Measurements from ENCODE around the gene CAT.
A peak's percentile ranks its signal among the peaks of the same experiment; 100 is the strongest.

Gene CAT

DNA sequence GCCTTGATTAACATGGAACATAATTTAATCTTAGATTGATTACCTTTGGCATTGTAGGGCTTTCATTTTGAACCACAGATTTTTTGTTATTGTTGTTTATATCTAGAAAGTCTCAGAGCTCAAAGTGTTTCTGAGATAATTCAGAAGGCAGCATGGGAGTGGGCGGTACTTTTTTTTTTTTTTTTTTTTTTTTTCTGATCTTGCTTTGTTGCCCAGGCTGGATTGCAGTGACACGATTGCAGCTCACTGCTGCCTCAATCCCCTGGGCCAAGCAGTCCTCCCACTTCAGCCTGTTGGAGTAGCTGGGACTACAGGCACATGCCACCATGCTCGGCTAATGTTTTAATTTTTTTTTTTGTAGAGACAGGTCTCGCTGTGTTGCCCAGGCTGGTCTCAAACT is 21.5 kb downstream of the CAT start:
- DNase-seq (ENCODE audit: low read depth): no peak

DNA sequence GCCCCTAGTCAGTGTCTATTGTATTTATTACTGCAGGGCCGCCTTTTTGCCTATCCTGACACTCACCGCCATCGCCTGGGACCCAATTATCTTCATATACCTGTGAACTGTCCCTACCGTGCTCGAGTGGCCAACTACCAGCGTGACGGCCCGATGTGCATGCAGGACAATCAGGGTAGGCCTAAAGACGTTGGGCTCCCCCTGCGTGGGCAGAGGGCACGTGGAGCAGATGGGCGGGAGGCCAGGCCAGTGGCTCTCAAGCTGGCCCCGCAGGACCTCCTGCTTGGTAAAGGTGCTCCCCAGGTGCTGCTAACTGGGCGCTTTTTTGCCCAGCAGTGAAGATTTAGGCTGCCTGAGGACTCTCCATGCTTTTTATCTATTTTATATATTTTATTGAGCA is 22.5 kb downstream of the CAT start:
- no peak for DNase-seq (ENCODE audit: low read depth)

DNA sequence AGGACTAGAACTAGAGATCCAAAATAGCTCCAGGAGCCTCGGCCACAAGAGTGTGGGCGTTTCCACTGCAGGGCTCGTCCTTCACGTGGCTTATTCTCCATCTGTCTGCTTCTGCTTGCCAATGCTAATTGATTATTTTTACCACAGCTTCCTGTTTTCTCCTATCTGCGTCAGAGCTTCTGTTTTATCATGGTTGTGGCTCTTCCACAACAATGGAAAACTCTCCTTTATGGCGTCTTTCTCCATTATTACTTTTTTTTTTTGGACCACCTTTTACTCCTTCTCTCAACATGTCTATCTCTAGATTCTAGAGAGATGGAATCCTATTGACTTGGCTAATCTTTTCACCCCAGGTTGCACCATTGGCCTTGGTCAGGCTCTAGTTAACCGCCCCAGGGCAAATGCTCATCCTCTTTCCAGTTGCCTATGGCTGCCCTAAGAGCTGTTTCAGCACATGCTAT is 25.9 kb downstream of the CAT start:
- no peak for DNase-seq (ENCODE audit: low read depth)

DNA sequence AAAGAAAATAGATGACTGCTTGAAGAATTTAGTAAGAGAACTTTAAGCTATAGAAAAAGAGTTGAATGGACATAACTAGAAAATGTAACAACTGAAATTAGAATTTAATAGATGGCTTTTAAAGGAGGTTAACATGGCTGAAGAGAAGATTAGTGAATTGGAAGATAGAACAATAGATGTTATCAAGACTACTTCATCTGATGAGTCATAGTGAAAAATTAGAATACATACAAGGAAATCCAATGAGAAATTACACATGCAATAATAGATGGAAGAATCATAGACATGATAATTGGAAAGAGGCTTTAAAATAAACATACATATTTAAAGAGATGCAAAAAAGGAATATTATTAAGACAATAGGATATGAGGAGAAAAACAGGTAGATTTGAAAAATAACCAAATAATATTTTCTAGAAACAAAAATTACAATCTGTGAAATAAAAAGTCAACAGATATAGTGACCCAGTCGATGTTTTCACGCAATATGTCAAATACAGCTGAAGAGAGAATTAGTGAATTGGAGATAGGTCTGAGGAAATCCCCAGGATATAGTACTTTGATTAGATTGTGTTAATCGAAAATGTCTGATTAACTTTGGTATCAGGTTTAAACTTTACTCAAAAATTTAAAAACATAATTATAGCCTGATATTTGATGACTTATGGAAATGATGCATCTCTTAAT is 28.2 kb downstream of the CAT start:
- DNase-seq (ENCODE audit: low read depth): no peak

DNA sequence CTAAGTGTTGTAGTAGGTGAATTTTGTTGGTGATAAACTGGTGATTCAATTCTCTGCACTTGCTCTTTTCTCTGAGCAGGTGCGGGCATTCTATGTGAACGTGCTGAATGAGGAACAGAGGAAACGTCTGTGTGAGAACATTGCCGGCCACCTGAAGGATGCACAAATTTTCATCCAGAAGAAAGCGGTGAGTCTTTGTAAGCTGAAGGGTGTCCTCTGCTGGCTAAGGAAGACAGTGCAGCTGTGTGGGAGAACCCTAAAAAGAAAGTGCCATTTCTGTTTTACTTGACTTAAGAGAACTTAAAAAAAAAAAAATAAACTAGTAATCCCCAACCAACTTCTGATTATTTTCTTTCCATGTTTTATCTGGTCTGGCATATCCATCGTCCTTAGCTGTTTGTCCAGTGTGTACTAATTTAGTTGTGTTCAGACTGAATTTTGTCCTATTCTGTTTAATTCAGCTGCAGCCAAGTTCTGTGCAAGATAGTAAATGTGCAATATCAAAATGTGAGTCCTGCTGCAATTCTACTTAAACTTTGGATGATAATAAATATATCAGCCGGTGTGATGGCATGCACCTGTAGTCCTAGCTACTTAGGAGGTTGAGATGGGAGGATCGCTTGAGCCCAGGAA is 29.6 kb downstream of the CAT start:
- peak; percentile 9 for DNase-seq (ENCODE audit: low read depth)

DNA sequence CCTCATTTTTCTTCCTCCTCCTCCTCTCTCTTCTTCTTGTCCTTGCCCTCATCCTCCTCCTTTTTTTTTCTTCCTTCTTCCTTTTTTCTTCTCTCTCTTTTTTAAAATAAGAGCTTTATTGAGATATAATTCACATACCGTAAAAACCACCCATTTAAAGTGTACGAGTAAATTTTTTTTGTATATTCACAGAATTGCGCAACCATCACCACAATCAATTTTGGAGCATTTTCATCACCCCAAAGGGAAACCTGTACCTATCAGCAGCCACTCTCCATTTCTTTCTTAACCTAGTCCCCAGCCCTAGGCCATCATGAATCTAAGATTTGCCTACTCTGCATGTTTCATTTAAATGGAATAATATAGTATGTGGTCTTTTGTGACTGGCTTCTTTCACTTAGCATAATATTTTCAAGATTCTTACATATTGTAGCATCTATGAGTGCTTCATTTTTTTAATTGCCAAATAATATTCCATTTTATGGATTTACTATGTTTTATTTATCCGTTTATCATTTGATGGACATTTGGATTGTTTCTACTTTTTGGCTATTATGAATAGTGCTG is 35.0 kb downstream of the CAT start:
- no peak for DNase-seq (ENCODE audit: low read depth)

DNA sequence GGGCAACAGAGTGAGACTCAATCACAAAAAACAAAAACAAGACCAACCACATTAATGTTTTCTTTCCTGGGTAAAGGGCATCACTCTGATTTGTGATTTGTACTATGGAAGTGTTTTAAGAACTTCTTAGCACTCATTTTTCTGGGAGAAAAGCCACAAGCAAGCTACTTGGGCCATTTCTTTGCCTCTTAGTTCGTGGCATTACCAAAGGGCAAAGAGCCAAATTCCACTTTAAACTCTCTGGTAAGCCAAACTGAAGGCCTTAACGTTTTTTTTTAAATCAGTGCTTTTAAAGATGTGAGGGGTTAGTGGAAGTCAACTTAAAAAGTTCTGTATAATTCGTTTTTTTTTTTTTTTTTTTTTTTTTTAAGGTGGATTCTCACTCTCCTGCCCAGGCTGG is 36.9 kb downstream of the CAT start:
- DNase-seq (ENCODE audit: low read depth): no peak

DNA sequence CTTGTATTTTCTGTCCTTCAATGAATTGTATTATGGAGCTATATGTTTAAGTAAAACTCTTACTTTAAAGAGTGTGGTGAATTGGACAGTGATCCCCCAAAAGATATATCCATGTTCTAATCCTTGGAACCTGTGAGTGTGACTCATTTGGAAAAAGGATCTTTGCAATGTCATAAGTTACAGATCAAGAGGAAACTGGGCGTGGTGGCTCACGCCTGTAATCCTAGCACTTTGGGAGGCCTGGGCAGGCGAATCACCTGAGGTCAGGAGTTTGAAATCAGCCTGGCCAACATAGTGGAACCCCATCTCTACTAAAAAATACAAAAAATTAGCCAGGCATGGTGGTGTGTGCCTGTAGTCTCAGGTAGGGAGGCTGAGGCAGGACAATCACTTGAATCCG is 38.1 kb downstream of the CAT start:
- no peak for DNase-seq (ENCODE audit: low read depth)

DNA sequence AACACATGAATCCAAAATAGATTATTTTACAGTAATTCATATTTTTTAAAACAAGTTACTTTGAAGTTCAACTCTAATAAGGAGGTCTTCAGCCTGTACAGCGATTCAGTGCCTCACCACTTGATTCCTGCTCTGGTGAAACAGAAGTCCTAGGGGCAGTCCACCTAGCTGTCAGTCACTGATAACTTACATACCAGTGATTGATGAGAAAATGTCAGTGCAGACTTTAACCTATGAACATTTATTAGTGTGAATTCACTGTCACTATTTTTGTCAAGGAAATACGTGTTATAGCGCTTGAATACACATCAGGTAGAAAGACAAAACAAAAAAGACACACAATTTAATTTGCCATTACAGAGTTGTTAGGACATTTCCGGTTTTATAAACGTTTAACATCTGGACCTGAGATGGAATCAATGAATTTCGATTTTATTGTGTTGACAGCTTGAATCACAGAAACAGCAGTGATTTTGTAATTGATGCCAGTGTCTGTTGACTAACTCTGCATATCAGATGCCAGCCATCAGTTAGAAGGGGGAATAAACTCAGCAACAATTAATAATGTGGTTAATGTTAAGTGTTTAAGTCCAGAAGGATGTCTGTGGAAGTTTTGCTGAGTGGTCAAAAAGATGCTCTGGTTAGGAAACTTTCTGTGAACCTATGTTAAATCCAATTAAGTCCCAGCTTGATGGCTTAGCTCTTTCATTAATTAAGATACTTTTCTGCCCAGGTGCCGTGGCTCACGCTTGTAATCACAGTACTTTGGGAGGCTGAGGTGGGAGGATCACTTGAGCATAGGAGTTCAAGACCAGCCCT is 40.3 kb downstream of the CAT start:
- no peak for DNase-seq (ENCODE audit: low read depth)

DNA sequence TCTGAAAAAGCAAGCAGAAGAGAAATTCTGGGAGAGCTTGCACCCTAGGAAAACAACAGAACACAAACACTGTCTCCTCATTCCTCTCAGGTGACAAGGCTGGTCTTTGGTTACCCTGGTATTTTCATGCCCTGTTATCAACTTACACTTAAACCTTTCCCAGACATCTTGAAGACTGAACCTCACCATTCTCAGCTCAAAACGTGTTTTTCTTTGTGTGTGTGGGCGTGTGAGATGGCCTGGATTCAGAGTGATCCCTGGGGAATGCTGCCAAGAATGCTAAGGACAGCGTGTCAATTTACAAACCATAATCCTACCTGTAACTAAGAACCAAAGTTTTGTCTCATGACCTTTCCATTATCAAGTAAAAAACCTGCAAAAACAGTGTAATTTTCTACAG is 41.6 kb downstream of the CAT start:
- DNase-seq (ENCODE audit: low read depth): no peak

DNA sequence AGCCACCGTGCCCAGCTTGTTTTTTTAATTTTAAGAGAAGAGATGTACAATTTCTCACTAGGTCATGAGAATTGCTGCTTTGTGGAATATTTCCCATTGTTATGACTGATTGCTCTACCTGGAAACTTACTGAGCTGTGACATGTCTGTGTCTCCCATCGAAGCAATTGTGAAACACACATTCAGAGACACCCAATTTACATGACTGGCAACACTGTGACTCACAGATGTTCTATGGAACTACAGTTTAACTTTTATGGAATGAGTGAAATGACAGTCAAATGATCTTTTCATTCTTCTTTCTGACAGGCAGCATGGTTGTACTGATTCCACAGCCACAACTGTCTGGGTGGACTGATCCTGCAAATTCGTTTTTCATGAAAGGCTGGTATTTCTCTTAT is 42.6 kb downstream of the CAT start:
- DNase-seq (ENCODE audit: low read depth): no peak

DNA sequence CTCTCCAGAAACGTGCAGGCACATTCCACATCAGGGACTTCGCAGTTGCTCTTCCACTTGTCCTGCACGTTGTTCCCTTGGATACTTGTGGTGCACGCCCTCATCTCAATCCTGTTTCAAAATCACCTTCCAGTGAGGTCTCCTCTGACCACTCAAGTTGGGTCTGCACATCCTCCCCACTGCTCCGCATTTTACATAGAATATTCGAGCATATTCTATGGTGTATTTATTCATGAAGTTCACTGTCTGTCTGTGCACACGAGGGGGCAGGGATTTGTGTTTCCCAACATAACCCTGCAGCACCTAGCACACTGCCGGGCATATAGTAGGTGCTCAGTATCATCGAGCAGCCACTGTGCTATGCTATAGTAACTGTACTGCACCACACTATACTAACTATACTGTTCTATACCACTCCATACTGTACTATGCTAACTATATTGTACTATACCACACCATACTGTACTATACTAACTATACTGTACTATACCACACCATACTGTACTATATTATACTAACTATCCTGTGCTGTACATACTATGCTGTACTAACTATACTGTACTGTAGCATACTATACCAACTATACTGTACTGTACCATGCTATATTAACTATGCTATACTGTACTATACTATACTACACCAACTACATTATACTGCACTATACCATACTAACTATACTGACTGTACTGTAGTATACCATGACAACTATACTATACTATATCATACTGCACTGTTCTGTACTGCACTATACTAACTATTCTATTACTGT is 44.6 kb downstream of the CAT start:
- no peak for DNase-seq (ENCODE audit: low read depth)

DNA sequence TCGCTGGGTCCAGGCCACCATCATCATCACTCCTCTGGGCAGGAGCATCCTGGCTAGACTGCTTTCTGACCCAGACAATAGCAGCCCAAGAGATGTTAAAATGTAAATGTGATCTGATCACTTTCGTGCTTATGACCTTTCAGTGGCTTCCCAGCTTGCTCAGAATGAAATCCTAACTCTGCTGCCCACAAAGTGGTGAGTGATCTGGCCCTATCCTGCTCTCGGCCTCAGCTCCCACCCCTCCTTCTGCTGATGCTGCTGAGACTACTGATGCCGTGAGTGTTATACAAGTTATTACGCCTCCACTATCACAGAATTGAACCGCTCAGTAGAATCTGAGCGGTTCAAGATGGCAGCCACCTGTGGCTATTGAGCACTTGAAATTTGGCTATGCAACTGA is 48.7 kb downstream of the CAT start:
- no peak for DNase-seq (ENCODE audit: low read depth)

DNA sequence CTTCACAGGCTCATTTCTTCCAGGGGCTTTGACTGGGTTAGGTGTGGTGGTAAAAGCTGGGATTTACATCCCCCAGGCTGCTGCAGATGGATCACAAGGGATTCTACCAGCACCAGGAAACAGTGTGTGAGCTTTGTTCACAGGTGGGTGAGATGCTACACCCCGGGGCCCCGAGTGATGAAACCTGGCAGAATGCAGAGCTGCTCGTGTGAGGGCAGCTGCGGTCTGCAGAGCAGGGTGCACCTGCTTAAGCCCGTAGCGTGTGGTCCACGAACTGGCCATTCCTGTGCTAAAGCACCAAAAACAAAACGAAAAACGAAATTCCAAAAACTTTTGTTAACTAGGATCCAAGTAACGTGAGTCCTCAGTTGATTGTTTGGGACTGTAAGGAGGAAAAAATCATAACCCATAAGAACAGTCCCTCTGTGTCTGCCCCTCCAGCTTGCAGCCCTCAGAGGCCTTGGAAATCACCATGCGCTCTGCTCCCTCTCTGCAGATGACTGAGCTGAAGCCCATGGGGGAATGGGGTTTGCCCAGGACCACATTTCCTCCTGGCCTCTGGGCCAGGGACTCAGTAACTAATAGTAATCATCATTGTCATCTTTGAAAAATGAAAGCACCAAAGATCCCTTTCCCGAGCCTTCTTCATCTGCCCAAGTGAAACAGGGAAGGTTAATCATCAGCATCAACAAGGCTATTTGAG is 50.3 kb downstream of the CAT start:
- no peak for DNase-seq (ENCODE audit: low read depth)

DNA sequence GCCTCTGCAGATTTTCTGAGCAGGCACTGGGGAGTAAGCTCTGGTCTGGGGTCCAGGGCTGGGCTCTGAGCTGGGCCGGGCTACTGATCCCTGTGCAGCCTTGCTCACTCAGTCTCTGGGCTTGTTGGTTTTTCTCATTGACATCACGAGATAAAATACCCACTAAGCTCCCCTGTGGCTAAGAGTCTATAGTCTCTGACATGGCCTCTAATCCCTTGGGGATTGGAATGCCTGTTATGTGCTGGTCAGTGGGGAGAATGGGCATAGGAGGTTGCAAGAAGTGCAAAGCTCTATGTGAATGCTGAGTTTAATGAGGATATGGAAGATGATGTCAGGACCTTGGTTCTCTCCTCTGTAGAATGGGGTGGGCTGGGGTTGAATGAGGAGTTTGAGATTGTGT is 51.6 kb downstream of the CAT start:
- no peak for DNase-seq (ENCODE audit: low read depth)

DNA sequence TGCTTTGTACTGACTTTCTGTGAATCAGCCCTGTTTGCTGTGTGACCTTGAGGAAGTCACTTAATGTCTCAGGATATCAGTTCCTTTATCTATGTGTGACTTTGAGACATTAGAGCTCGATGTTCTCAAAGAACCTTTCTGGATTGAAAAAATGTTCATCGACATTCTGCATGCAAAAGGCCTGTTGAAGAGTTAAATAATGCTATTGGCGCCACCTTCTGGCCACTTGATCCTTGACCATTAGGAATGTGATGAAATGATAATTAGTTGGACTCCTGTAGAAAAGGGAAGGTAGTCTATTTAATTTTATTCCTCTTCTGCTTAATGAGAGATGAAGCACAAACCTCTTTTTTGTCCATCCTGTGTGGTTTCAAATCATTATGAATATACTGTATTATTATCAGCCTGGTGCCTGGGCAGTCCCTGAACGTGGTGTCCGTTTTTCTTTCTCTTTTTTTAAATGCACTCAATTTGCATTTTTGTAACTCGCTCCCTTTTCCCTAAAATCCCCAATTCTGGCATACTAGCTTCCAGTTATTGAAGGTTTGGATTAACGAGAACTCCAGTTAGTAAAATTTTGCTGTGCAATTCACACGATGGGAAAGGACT is 54.2 kb downstream of the CAT start:
- peak; percentile 10 for DNase-seq (ENCODE audit: low read depth)

DNA sequence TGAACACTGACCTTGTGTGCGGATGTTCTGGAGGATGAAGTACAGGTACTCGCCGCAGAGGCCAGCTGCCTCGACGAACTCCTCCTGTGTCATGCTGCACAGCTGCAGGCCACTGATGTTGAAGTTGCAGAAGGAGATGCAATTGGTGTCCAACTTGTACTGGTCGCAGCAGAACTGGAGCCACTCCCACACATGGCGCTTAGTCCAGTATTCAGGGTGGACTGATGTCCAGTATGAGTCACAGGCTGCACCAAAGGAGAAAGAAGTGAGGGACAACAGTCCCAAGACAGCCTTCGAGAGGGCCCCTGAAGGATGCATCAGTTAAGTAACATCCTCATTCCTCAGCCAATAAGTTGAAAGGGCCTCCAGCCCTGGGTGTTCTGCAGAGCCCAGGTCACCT is 54.7 kb downstream of the CAT start:
- DNase-seq (ENCODE audit: low read depth): no peak

DNA sequence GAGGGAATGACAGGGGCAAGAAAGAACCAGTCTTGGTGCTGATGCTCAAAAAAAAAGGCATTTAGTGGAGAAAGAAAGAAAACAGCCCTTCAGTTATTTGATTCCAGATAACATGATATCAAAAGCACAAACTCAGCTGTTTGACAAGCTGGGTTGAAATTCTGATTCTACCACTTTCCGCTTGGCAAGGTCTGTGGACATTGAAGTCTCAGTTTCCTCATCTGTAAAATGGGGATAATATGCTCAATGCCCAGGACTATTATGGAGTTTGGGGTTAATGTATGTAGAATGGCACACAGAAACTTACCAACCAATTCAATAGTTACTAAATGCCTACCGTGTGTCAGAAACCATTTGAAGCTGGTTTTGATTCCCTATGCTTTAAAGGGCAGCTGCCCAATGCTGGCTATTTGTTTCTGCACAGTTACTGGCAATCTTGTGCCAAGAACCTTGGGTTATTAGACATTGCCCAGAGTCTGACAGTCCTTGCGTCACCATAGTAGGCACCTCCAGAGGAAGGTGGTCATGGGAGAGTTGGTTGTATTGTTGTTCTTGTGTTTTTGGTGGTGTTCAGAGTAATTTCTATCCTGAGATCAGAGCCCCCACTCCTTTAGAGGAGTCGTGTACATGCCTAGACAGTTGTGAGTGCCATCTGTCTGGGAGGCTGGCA is 55.3 kb downstream of the CAT start:
- DNase-seq (ENCODE audit: low read depth): no peak

DNA sequence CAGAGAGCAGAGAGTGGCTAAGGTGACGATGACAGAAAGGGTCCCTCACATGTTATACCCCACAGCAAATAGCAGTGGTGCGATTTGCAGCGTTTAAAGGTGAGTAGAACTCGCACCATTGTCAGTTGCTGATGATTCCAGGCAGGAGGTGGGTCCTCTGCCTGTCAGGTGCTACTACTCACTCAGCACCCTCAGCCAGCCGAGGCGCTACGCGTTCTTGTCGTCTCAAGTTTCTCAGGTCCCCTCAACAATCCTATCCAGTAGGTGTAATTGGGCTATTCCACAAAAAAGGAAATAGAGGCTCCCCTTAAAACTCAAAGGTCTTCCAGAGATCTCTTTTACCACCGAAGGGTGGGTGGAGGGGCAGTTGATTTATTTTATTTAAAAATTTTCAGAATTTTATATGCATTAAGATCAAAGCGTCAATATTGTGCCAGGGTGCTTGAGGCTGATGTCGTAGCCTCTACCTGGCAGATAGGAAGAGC is 56.5 kb downstream of the CAT start:
- DNase-seq (ENCODE audit: low read depth): no peak

DNA sequence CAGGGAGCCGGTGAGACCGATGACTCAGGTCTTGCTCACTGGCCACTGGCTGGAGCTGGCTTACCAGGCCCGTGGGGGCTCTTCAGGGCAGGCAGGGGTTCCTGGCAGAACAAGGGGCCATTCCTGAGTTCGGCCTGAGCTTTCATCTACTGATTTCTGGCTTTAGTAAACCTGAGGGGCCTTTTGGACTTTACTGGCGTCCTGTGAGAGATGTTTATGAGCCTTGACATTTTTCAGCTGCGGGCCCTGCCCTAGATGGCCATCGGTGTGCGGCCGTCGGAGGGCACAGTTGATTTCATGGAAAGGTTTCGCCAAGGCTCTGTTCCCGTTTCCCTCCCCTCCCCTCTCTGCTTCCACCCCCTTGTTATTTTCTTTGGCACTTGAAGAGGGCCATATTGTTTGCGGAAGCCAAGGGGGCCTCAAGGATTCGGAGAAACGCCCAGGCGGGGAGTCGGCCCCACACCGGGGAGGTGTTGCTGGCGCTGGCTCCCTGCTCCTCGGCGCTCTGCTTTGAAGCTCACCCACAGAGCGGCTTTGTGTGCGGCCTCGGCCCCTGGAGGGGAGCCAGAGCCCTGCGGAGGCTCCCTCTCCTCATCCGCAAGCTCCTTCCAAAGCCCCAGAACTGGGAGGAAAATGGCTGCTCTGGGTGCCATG is 57.1 kb downstream of the CAT start:
- no peak for DNase-seq (ENCODE audit: low read depth)
